Measurements from ENCODE around the gene ULK4. TPM values are rescaled to one million over a fixed set of nuclear protein-coding genes. Genes with fewer than 3 reads are reported as not detected.

ULK4 gene
- total and polyA plus RNA-seq, 9 donors = 2.4 to 58.7 (median 7.3) TPM

GRCh38 chr3:41323467-41324155 lies 638.3 kb downstream of the ULK4 start:
- Histone ChIP-seq H3K27ac (no peak overlapping the region), H3K27me3 (no peaks in the 10 kb centered on the region), H3K9me3 (no peaks in the 10 kb centered on the region), H3K36me3 (no peaks in the 10 kb centered on the region), H3K4me3 (no peak overlapping the region), H3K4me1 (ENCODE audit: insufficient read depth) (no peaks in the 10 kb centered on the region)
- no peak for DNase-seq
- TF ChIP-seq CTCF (IDR thresholded peaks at IDR 0.05) (no peak), EP300 (IDR thresholded peaks at IDR 0.05) (no peak)
- WGBS, 3 donors = 16 to 27% (median 20%) methylated on average over 3 of the region's 3 CpGs
- intact Hi-C loops (cut with DNase I) = no loop called here

GRCh38 chr3:41321642-41321980 lies 640.3 kb downstream of the ULK4 start:
- intact Hi-C loops (cut with DNase I) = no loop called here
- Histone ChIP-seq H3K4me3 (no peak overlapping the region), H3K36me3 (no peaks in the 10 kb centered on the region), H3K27me3 (no peaks in the 10 kb centered on the region), H3K27ac (no peak overlapping the region), H3K9me3 (no peaks in the 10 kb centered on the region), H3K4me1 (ENCODE audit: insufficient read depth) (no peaks in the 10 kb centered on the region)
- 95 to 96% (median 96%) methylated on average over 5 of the region's 5 CpGs for WGBS, 3 donors
- TF ChIP-seq EP300 (IDR thresholded peaks at IDR 0.05) = no peak
- DNase-seq = no peak

- Histone ChIP-seq H3K9me3 (no peaks in the 10 kb centered on the region), H3K27ac (no peak overlapping the region), H3K4me1 (ENCODE audit: insufficient read depth) (no peaks in the 10 kb centered on the region), H3K36me3 (no peaks in the 10 kb centered on the region), H3K27me3 (no peaks in the 10 kb centered on the region), H3K4me3 (no peak overlapping the region)
- DNase-seq = no peak
- no peak for TF ChIP-seq CTCF (IDR thresholded peaks at IDR 0.05)
- TF ChIP-seq EP300 (IDR thresholded peaks at IDR 0.05) = no peak
- TF ChIP-seq POLR2A (IDR thresholded peaks at IDR 0.05) = no peak
- 77 to 80% (median 78%) methylated on average over 8 of the region's 8 CpGs for WGBS, 3 donors
- intact Hi-C loops (cut with DNase I) = no loop called here
These were observed 640.8 kb downstream of the ULK4 start for GRCh38 chr3:41320953-41321641.

GRCh38 chr3:41318520-41318919 lies 643.4 kb downstream of the ULK4 start:
- TF ChIP-seq CTCF (IDR thresholded peaks at IDR 0.05) (no peak), EP300 (IDR thresholded peaks at IDR 0.05) (no peak), POLR2A (IDR thresholded peaks at IDR 0.05) (no peak)
- H3K27ac ChIP-seq = no peak overlapping the region
- no peak overlapping the region for H3K4me3 ChIP-seq
- 61 to 64% (median 63%) methylated on average over 2 of the region's 2 CpGs for WGBS, 3 donors
- no peak for DNase-seq
- H3K4me1 ChIP-seq (ENCODE audit: insufficient read depth) = no peaks in the 10 kb centered on the region
- intact Hi-C loops (cut with DNase I) = no loop called here
- no peaks in the 10 kb centered on the region for H3K9me3 ChIP-seq
- no peaks in the 10 kb centered on the region for H3K27me3 ChIP-seq
- no peaks in the 10 kb centered on the region for H3K36me3 ChIP-seq

- intact Hi-C loops (cut with DNase I) = no loop called here
- Histone ChIP-seq H3K9me3 (no peaks in the 10 kb centered on the region), H3K36me3 (no peaks in the 10 kb centered on the region), H3K27me3 (no peaks in the 10 kb centered on the region), H3K4me1 (ENCODE audit: insufficient read depth) (no peaks in the 10 kb centered on the region), H3K27ac (no peak overlapping the region), H3K4me3 (no peak overlapping the region)
- WGBS, 3 donors = 63 to 79% (median 77%) methylated on average over 1 of the region's 1 CpG
- no peak for DNase-seq
- TF ChIP-seq EP300 (IDR thresholded peaks at IDR 0.05) (no peak), POLR2A (IDR thresholded peaks at IDR 0.05) (no peak), CTCF (IDR thresholded peaks at IDR 0.05) (no peak)
These were observed 644.2 kb downstream of the ULK4 start for GRCh38 chr3:41317718-41318117.

Measured in ovary (tissue), 9 donors.